ENCODE results near the gene UACA. TPM values are rescaled to one million over a fixed set of nuclear protein-coding genes. Genes with fewer than 3 reads are reported as not detected.

The UACA gene
- total and polyA plus RNA-seq, 4 donors = 9.2 to 195 (median 37.9) TPM

DNA sequence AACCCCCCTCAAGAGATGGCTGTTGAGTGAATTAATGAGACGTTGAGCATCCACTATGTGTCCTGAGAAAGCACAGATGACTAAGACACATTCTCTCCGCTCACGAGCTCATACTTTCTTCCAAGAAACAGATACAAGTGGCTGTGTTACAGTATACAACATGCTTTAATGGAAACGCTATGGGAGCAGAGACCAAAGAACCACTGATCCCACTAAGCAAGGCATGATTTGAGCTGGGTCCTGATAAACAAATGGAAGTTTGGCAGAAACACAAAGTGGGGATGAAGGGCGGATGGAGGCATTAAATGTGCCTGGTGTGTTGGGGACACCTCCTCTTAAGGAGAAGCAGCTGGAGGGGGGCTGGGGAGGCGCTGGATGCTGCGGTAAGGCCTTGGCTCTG lies 129.4 kb downstream of the UACA start:
- Histone ChIP-seq H3K4me1 (ENCODE audit: control insufficient read depth in 5 of 5, insufficient read depth in 5 of 5, low read length in 5 of 5) (peaks cover 0 to 16% (median 0%) of the 10 kb centered on the region in 5 donors), H3K9ac (ENCODE audit: insufficient read depth in 1 of 2, low read length in 2 of 2) (no peak overlapping the region), H3K4me3 (no peak overlapping the region), H3K9me3 (ENCODE audit: control insufficient read depth in 4 of 4, insufficient read depth in 3 of 4, low read length in 3 of 4) (no peaks in the 10 kb centered on the region), H3K27me3 (ENCODE audit: control insufficient read depth in 3 of 3, insufficient read depth in 3 of 3, low read length in 2 of 3) (no peaks in the 10 kb centered on the region), H3K27ac (ENCODE audit: low read depth in 1 of 2, low read length in 1 of 2) (no peak overlapping the region), H3K36me3 (ENCODE audit: control insufficient read depth in 4 of 4, insufficient read depth in 4 of 4, low read length in 4 of 4) (no peaks in the 10 kb centered on the region)
- ATAC-seq (ENCODE audit: insufficient read depth, low FRiP score) (no peak), DNase-seq (no peak)
- 90 to 94% methylated on average over 7 of the region's 7 CpGs for WGBS, 2 donors
- TF ChIP-seq, protein P1, sequence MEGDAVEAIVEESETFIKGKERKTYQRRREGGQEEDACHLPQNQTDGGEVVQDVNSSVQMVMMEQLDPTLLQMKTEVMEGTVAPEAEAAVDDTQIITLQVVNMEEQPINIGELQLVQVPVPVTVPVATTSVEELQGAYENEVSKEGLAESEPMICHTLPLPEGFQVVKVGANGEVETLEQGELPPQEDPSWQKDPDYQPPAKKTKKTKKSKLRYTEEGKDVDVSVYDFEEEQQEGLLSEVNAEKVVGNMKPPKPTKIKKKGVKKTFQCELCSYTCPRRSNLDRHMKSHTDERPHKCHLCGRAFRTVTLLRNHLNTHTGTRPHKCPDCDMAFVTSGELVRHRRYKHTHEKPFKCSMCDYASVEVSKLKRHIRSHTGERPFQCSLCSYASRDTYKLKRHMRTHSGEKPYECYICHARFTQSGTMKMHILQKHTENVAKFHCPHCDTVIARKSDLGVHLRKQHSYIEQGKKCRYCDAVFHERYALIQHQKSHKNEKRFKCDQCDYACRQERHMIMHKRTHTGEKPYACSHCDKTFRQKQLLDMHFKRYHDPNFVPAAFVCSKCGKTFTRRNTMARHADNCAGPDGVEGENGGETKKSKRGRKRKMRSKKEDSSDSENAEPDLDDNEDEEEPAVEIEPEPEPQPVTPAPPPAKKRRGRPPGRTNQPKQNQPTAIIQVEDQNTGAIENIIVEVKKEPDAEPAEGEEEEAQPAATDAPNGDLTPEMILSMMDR (IDR thresholded peaks at IDR 0.05; ENCODE audit: control extremely low read depth, extremely low read depth) = no peak

DNA sequence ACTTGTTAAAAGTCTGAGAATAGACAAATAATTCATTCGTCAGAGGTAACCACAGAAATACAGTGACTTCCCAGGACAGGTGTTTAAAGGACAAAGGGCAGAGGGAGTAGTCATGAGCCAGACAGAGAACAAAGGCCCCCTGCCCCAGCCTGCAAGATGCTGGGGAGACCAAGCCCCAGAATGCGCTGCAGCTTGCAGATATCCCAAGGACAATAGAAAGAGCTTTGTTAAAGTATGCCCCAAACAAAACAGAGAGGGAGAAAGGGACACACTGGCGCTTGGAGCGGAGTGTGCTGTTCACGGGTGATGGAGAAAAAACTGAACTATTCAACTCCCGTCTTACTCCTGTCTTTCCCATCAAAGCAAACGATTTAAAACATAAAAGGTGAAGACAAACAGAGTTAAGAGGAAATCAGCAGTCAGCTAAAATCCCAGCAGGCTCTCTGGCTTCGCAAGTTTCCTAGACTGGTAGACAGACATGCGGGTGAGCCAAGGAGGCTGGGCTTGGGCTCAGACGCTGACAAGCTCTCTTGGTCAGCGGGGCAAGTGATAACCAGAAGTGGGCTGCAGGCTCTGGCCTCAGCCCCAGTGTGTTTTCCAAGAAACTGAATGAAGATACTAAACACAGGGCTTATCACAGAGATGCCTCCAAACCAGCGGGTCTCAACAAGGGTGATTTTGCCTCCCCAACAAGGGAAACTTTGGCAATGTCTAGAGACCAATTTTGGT lies 130.1 kb downstream of the UACA start:
- no peak for ATAC-seq (ENCODE audit: insufficient read depth, low FRiP score)
- no peak overlapping the region for H3K27ac ChIP-seq (ENCODE audit: low read depth in 1 of 2, low read length in 1 of 2)

DNA sequence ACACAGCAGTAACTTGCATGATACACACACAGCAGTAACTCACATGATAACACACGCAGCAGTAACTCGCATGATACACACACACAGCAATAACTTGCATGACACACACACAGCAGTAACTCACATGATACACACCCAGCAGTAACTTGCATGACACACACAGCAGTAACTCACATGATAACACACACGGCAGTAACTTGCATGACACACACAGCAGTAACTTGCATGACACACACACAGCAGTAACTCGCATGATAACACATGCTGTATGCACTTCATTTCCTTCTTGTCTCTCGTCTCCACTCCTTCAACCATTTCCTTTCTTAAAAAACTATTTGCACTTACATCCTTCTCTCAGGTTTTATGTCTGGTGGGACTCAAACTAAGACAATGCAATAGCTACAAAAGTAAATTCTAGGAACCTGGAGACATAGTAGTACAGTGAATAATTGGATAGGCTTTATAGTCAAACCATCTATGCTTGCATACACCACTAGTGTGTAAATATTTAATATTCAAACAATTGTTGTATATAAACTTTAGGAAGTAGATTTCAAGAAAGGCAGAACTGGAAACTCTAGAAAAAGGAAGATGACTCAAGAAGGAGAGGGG lies 130.8 kb downstream of the UACA start:
- no peaks in the 10 kb centered on the region for H3K9me3 ChIP-seq (ENCODE audit: control insufficient read depth in 4 of 4, insufficient read depth in 3 of 4, low read length in 3 of 4)
- H3K27me3 ChIP-seq (ENCODE audit: control insufficient read depth in 3 of 3, insufficient read depth in 3 of 3, low read length in 2 of 3) = no peaks in the 10 kb centered on the region
- no peak overlapping the region for H3K27ac ChIP-seq (ENCODE audit: low read depth in 1 of 2, low read length in 1 of 2)
- no peaks in the 10 kb centered on the region for H3K36me3 ChIP-seq (ENCODE audit: control insufficient read depth in 4 of 4, insufficient read depth in 4 of 4, low read length in 4 of 4)
- no peak overlapping the region for H3K9ac ChIP-seq (ENCODE audit: insufficient read depth in 1 of 2, low read length in 2 of 2)
- WGBS, 2 donors = 57 to 69% methylated on average over 5 of the region's 5 CpGs
- TF ChIP-seq, protein P1 (IDR thresholded peaks at IDR 0.05; ENCODE audit: control extremely low read depth, extremely low read depth) = no peak
- H3K4me3 ChIP-seq = no peak overlapping the region
- ATAC-seq (ENCODE audit: insufficient read depth, low FRiP score) = no peak
- H3K4me1 ChIP-seq (ENCODE audit: control insufficient read depth in 5 of 5, insufficient read depth in 5 of 5, low read length in 5 of 5) = peaks cover 0 to 25% (median 0%) of the 10 kb centered on the region in 5 donors
- no peak for DNase-seq

More for the DNA sequence above, 130.1 kb downstream of the UACA start:
- H3K4me3 ChIP-seq = no peak overlapping the region
- no peaks in the 10 kb centered on the region for H3K36me3 ChIP-seq (ENCODE audit: control insufficient read depth in 4 of 4, insufficient read depth in 4 of 4, low read length in 4 of 4)
- H3K9me3 ChIP-seq (ENCODE audit: control insufficient read depth in 4 of 4, insufficient read depth in 3 of 4, low read length in 3 of 4) = no peaks in the 10 kb centered on the region
- H3K4me1 ChIP-seq (ENCODE audit: control insufficient read depth in 5 of 5, insufficient read depth in 5 of 5, low read length in 5 of 5) = peaks cover 0 to 18% (median 0%) of the 10 kb centered on the region in 5 donors
- TF ChIP-seq, protein P1 (IDR thresholded peaks at IDR 0.05; ENCODE audit: control extremely low read depth, extremely low read depth) = no peak
- no peaks in the 10 kb centered on the region for H3K27me3 ChIP-seq (ENCODE audit: control insufficient read depth in 3 of 3, insufficient read depth in 3 of 3, low read length in 2 of 3)
- WGBS, 2 donors = 56 to 67% methylated on average over 12 of the region's 12 CpGs
- H3K9ac ChIP-seq (ENCODE audit: insufficient read depth in 1 of 2, low read length in 2 of 2) = no peak overlapping the region
- DNase-seq = peak in 2 of 3 donors; percentile 33 to 63

Data from lung (tissue), 12 donors.